Measurements from ENCODE around the gene EXOC3.

EXOC3 gene

DNA sequence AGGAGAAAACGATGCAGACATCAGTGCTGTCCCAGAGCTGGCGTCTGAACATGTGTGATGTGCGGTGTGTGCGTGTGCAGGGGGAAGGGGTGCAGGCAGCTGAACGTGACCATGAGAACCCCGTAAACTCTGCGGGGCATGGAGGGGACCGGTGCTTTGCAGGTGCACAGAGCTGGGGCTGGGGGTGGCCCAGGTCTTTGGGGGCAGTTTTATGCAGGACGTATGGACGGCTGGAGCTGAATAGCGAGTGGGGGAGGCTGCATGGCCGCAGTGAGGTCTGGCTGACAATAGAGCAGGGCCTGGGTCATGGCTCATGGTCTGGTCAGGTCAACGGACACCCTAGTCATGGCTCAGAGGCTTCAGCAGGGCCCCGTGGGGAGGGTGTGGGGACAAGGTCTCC is 3.3 kb upstream of the EXOC3 start:
- DNase-seq (ENCODE audit: low spot score), result no peak

DNA sequence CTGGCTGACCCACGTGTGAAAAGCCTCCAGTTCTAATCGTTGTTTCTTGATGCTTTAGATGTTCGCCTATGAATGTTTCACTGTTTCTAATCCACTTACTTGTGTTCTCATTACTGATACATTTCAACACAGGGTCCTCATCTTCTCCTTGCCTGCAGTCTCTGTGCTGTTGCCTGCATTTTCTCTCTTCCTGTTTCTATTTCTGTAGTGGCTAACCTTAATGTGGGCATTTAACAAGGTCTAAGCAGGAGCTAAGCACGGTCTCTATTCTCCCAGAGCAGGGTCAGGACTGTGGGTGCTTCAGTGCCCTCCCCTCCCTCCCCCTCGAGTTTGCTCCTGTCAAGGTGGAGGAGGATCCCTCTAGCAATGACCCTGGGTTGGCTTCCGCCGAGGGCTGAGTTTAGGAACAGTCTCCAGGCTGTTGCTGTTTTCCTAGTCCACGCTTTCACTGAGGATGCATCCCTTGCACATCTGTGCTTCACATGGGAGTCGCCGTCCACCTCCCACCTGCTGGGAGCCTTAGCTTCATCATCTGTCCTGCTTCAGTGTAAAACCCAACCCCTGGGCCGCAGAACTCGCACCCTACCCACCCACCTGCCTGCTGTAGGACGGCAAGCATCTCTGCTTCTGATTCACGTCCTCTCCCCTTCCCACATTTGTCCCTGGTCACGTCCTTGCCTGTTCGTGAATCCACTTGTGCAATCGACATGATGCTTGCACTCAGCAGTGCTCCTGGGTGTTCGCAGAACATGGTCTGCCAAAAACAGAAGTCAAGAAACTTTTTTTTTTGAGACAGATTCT is 2.4 kb upstream of the EXOC3 start:
- DNase-seq (ENCODE audit: low spot score), result no peak

DNA sequence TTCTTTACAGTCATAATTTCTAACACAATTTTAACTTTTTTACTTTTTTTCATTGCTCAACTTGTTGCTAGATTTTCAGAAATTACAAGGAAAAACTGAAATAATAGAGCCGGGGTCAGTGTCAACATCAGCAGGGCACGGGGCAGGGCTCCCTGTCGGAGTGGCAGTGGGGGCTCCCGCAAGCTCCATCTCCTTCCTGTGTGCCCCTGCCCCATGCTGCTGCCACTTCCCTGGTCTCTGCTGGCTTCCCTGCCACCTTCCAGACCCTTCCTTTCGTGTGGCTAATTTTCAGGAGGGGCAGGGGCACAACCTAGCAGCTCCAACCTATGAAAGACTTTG is 1.0 kb upstream of the EXOC3 start:
- DNase-seq (ENCODE audit: low spot score), result no peak

DNA sequence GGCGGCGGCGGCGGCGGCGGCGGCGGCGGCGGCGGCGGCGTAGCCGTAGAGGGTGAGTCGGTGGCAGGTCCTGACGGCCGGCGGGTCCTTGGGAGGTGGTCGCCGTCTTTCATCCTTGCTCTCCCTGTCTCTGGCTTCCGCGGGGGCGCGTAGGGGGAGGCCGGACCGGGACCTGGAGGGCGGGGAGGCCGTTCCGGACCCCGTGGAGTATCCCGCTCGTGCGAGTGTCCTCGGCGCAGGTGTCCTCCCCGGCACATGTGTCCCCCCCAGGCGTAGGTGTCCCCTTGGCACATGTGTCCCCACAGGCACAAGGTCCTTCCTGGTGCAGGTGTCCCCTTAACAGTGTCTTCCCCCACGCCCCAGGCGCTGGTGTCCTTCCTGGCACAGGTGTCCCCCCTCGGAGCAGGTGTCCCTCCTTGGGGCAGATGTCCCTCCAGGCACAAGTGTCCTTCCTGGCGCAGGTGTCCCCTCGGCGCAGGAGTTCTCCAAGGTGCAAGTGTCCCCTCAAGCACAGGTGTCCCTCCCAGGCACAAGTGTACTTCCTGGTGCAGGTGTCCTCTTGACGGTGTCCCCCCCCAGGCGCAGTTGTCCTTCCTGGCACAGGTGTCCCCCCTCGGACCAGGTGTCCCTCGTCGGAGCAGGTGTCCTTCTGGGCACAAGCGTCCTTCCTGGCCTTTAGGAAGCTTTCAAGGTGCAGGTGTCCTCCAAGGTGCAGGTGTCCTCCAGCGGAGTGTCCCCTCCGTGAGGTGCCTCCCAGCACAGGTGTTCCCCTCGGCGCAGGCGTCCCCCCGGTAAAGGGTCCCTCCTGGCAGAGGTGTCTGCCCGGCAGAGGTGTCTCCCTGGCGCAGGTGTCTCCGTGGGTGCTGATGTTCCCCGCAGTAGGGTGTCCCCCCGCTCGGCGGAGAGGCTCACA is 519 bp downstream of the EXOC3 start:
- no peak for DNase-seq (ENCODE audit: low spot score)

DNA sequence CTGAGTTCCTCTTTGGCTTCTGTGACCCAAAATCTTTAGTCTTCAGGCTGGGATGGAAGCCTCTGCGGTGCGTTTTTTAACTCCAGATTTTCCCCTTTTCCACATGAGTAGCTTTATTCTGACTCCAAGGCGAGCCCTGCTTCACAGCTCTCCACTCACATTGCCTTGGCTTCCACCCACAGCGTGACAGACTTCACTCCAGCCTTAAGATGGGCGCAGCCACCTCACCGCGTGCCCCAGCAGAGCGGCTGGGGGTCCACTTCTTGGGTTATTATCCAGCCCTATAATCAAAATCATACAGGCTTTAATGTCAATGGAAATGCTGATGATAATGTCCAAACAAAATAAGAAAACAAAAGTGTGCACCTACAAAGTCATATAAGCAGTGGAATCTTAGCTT is 1.2 kb downstream of the EXOC3 start:
- DNase-seq (ENCODE audit: low spot score), result no peak

DNA sequence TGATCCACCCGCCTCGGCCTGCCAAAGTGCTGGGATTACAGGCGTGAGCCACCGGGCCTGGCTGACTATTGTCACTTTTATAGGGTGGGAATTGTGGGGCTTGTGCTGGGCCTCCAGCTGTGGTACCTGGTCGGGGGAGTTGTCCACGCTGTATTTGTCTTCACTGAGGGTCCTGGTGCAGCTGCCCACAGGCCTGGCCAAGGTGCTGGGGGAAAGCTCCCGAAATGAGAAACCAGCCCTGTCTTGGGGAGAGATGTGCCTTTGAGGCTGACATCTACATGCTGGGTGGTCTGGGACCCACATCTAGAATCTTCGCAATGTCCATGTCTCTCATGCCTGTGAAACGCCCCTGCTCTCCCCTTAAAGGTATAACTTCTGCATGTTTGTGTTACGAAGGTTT is 2.6 kb downstream of the EXOC3 start:
- no peak for DNase-seq (ENCODE audit: low spot score)

DNA sequence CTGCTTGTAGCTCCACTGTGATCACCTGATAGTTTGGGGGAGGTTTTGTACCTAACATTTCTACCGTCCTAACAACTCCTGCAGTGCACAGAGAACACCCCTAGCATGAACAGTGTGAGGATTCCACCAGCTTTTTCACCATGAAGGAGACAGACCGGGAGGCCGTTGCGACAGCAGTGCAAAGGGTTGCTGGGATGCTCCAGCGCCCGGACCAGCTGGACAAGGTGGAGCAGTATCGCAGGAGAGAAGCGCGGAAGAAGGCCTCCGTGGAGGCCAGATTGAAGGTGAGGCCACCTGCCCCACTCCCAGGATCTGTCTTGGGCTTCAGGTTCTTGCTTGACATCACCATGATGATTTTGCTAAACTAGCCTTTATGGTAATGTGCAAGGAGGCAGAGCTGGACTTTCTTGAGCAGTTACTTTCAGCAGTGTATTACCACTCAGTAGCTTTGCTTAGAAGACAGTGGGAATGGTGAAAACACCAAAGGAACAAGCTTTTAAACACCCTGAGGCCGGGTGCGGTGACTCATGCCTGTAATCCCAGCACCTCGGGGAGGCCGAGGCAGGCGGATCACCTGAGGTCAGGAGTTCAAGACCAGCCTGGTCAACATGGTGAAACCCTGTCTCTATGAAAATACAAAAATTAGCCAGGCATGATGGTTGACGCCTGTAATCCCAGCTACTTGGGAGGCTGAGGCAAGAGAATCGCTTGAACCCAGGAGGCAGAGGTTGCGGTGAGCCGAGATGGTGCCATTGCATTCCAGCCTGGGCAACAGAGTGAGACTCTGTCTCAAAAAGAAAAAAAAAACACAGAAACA is 3.3 kb downstream of the EXOC3 start:
- DNase-seq (ENCODE audit: low spot score), result no peak

DNA sequence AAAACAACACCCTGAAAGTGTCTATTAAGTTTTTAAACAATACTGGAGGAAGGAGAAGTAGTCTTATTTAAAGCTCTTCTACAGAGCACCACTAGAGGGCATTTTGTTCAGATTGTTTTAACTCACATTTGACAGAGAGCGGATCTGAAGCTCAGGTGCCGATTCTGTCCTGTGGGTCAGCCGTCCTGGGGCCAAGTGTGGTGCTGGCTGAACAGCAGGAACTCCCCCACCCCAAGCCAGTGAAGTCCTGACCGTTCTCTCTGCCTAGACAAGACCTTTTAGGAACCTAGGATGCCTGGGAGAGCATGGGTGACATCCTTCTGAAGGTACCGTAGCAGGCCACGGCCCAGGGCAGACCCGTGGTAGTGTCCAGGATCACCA is 3.9 kb downstream of the EXOC3 start:
- peak; percentile 54 for DNase-seq (ENCODE audit: low spot score)

DNA sequence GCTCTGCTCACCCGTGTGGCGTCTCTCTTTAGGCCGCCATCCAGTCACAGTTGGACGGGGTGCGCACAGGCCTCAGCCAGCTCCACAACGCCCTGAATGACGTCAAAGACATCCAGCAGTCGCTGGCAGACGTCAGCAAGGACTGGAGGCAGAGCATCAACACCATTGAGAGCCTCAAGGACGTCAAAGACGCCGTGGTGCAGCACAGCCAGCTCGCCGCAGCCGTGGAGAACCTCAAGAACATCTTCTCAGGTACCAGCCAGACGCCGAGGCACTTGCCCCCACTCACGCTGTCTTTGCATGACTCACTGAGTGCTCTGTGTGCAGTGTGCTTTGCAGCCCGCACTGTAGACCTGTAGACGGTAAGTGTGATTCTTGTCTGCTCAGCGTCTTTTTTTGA is 4.5 kb downstream of the EXOC3 start:
- DNase-seq (ENCODE audit: low spot score), result no peak

DNA sequence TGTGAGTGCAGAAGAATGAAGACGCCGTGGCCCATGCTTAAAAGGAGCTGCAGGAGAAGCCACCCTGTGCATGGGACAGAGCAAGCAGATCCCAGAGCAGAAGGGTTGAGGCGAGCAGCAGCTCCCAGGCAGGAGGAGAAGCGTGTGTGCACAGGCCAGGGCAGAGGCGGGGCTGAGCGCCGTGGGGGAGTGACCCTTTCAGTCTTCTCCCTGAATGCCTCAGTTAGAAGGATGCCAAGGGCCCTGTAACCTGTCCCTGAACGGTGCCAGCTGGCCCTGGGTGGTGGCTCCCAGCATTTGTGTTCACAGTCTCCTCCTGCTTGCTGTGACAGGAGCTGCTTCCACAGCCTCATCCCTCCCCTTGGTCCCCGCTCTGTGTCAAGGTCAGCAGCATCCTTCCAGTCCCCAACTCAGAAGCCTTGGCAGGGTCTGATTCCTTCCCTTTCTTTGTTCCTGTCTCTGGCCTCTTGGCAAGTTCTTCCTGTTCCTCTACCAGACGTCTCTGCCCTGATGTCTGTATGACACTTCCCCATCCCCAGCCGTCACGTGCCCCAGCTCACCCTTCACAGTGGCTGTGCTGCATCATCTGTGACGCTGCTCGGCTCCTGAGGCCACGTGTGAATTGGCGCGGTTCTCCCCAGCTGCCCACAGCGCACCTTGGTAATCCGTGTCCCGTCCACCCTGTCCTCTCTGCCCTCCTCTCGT is 5.2 kb downstream of the EXOC3 start:
- DNase-seq (ENCODE audit: low spot score), result no peak

DNA sequence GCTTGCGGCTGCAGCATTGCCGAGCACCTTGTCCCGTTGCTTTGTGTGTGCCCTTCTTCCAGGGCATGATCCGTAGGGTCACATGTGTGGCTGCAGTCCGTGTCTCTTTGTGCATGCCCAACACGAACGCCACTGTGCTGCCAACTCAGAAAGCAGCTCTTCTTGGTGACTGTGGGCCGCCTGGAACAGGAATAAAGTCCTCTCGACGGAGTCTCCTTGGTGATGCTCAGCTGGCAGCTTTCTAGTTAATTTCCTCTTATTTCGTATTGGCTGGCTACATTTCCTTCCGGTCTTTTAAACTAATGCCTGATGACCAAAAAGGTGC is 5.8 kb downstream of the EXOC3 start:
- DNase-seq (ENCODE audit: low spot score), result no peak

DNA sequence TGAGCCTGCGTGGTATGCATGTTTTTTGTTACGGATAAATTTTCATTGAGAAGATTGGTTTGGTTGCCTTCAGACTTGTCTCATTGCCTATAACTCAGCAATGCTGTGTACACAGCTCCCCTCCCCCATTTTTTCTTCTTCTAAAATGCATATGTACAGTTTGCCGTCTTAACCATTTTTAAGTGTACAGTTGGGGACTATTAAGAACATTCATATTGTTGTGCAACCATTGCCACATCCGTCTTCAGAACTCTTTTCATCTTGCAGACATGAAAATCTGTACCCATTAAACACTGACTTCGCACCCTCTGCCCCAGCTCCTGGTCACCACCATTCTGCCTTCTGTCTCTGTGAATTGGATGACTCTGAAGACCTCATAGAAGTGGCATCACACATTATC is 6.2 kb downstream of the EXOC3 start:
- no peak for DNase-seq (ENCODE audit: low spot score)

DNA sequence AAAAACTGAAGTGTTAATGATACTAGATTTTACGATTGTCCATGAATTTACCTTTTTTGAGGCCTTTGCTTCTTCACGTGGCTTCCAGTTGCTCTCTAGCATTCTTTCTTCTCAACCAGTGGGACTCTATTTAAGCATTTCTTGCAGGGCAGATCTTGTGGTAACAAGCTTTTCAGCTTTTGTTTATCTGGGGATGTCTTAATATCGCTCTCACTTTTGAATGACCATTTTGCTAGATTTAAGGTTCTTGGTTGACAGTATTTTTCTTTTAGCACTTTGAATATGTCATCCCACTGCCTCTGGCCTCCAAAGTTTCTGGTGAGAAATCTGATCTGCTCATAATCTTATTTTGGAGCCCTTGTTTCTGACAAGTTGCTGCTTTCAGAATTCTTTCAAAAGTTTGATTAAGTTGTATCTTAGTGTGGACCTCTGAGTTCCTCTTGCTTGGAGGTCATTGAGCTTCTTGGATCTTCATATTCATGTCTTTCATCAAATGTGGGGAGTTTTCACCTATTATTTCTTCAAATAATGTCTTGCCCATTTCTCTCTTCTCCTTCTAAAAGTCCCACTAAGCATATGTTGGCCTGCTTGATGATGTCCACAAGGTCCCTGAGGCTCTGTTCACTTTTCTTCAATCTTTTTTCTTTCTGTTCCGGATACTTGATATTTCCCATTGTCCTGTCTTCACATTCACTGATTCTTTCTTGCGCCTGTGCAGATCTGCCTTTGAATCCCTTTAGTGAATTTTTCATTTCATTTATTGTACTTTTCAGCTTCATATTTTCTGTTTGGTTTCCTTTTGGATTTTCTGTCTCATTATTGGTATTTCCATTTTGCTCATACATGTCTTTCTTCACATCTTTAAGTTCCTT is 8.8 kb downstream of the EXOC3 start:
- no peak for DNase-seq (ENCODE audit: low spot score)

DNA sequence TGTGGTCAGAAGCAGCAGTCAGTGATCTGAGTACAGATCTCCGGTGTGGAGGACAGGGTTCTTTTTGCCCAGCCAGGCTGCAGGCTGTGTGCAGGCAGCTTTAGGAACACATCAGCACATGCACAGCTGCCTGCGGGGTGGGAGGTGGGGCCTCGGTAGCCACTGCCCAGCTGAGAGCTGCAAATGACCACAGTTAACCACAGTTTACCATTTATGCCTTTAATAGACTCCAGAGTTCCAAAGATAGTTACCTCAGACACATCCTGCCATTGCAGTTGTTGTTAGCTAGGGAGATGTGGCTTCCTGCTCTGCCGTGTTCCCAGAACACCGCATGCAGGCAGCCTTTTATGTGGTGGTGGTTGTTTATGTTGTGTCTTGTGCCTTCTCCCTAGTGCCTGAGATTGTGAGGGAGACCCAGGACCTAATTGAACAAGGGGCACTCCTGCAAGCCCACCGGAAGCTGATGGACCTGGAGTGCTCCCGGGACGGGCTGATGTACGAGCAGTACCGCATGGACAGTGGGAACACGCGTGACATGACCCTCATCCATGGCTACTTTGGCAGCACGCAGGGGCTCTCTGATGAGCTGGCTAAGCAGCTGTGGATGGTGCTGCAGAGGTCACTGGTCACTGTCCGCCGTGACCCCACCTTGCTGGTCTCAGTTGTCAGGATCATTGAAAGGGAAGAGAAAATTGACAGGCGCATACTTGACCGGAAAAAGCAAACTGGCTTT is 10.2 kb downstream of the EXOC3 start:
- no peak for DNase-seq (ENCODE audit: low spot score)

DNA sequence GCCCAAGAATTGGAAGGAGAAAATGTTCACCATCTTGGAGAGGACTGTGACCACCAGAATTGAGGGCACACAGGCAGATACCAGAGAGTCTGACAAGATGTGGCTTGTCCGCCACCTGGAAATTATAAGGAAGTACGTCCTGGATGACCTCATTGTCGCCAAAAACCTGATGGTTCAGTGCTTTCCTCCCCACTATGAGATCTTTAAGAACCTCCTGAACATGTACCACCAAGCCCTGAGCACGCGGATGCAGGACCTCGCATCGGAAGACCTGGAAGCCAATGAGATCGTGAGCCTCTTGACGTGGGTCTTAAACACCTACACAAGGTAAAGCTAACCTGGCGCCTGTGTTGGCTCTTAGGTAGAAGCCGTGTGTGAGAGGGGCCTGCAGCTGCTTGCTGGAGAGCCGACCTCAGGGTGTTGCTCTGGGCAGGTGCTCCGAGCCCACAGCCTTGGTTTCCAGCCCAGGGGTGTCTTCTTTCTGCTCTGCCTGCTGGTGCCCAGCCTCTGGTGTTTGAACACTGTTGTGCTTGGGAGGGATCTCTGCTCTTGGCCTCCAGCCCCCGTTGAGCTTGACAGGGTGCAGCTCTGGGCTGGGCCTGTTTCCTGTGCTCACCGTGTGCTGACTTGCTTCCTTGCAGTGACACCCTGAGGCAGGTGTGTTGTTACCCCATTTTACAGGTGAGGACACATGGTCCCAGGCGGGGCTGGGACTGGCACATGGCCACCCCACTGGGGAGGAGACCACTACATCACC is 10.9 kb downstream of the EXOC3 start:
- DNase-seq (ENCODE audit: low spot score), result no peak

DNA sequence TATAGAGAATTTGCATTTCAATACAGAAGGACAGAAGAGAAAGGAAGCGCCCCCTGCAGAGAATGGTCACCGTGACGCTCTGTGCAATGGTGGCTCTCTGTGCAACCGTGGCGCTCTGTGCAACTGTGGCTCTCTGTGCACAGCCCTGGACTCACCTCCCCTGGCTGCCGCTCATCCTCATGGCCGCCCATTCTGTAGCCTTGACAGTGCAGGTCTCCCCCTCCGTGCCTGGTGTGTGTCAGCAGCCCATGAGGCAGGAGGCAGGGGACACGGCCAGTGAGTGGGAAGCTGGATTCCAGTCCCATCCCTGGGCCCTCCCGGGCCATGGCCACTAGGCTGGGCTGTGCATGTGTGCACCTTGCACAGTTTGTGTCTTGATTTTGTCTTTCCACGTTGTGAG is 12.0 kb downstream of the EXOC3 start:
- DNase-seq (ENCODE audit: low spot score), result no peak

DNA sequence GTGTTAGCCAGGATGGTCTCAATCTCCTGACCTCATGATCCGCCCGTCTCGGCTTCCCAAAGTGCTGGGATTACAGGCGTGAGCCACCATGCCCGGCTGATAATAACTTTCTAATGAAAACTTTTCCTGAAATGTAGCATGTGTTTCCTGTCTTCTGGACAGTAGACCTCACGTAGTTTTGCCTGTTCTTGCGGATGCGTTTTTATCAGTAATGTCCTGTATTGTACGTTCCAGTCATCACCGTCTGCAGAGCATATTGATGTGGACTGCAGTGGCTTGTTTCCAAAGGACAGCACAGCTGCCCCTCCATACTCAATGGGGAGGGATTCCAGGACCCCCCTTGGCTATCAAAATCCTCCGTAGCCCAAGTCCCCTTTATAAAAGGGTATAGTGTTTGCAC is 12.8 kb downstream of the EXOC3 start:
- no peak for DNase-seq (ENCODE audit: low spot score)

DNA sequence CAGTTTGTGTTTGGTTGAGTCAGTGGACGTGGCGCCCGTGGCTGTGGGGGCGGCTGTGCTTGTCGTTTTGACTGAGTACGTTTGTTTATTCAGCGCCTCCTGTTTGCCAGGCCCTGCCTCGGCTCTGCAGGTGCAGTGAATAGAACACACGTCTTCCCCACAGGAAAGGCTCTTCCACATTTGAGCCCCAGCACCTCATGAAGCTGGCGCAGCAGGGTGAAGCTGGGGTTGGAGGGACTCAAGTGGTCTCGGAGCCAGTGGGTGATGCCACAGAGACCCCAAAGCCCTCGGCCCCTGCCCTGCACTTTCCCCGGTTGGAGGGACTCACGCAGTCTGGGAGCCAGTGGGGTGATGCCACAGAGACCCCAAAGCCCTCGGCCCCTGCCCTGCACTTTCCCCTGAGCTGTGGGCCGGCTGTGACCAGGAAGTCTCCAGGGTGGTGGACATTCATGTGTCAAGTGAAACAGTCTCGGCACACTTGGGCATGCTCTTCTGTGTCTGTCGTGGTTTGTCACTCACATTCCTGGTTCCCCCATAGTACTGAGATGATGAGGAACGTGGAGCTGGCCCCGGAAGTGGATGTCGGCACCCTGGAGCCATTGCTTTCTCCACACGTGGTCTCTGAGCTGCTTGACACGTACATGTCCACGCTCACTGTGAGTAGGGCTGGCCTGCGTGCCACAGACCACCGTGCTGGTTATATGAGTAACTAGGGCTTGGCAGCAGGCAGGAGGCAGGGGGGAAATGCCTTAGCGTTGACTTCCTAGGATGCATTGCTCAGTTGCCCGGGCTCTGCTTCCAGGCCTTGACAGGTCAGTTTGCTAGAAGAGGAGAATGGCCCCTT is 13.6 kb downstream of the EXOC3 start:
- DNase-seq (ENCODE audit: low spot score), result no peak
